NCI-H446 (cell line): Measurements from ENCODE around the gene TARS3.
A peak's percentile ranks its signal among the peaks of the same experiment; 100 is the strongest.

Experiments
- DNase-seq, 2 experiments: peaks; one replicate each; lab custom pipeline; 2025; lab: John Stamatoyannopoulos, UW

Gene TARS3

DNA sequence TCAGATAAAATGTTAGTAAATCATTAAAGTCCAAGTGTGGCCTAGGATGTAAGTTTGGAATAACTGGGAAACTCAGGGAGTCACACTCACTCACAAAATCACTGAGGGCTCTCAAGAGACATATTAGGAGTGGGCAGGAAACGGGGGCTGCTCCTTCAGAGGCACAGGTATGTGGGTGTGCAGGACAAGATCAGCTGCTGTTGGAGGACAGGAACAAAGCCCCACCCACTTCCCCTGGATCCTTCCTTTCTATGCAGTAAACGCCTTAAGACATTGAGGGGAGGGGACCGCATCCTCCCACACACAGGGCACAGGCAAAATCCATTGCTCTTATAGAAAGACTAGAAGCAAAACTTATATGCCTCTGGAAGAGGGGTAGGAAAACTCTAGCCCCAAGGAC is 102.3 kb downstream of the TARS3 start:
- DNase-seq, result no peak

DNA sequence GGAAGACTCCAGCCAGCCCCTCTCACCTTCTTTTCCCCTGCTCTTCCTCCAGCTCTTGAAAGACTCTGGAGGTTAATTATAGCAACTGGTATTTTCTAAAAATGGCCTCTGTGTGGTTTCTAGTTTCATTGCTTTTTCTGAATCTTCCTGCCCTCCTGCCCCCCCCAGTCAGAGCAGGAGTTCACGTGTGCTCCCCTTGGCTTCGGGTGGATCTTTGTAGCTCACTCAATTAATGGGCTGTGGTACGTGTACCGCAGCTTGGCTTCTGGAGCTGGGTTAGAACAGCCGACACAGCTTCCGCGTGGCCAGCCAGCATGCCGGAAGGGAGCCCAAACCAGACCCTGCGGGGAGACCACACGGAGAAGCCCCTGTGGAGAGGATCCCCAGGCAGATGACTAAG is 103.6 kb downstream of the TARS3 start:
- DNase-seq, result no peak

DNA sequence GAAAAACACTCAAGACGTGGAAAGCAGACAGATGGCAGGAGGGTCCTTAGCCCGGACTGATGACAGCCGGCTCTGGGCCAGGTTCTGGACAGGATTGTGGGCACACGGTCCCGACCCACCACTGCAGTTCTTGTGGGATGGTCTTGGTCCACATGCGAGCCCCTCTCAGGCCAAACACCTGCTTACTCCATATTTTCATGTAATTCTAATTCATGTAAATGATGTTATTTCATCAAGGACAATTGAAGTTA is 104.7 kb downstream of the TARS3 start:
- no peak for DNase-seq

DNA sequence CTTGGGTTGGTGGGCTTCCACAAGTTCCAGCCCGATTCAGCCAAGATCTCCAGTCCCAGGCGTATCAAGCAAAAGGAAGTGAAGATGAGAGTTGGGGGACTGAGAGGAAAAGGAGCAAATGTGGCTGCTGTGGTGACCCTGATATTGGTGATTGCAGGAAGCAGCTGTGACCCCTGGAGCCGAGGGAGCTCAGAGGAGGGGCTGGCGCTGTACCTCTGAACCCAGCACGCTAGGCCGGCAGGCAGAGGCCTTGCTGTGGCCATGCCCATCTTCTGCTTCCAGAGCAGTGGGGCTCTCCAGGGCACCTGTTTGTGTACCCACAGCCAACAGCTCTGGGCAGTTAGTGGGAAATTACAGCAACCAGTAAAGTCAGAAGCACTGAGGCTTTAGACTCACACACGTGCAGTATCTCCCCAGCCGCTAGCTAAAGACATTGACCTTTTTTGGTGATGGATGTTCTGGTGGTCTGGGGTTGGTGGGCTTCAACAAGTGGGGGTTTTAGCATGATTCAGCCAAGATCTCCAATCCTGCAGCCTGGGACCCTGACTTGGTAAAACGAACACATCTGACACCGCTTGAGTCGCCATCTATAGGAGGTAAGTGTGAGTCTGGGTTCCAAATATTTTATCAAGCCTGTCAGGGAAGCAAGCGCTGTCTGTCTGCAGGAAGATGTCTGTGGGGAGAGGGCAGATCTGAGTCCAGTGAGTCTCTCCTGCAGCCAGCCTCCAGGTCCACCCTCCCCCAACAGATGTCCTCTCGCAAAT is 105.2 kb downstream of the TARS3 start:
- no peak for DNase-seq

DNA sequence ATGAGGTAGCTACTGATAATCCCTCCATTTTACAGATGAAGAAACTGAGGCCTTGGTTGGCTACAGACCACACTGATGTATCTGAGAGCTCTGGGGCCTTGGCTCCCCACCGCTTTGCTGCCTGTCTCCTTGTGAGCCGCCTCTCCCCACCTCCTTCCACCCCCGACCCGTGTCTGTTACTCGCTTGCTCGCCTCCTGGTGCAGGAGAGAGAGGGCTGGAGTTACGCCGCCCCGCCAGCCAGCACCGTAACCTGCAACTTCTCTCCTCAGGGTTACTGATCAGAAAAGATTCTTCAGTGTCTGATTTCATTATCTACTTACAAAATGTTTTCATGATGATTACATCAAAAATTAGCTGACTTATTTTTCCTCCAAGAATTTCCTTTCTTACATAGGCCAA is 106.2 kb downstream of the TARS3 start:
- DNase-seq, result no peak

DNA sequence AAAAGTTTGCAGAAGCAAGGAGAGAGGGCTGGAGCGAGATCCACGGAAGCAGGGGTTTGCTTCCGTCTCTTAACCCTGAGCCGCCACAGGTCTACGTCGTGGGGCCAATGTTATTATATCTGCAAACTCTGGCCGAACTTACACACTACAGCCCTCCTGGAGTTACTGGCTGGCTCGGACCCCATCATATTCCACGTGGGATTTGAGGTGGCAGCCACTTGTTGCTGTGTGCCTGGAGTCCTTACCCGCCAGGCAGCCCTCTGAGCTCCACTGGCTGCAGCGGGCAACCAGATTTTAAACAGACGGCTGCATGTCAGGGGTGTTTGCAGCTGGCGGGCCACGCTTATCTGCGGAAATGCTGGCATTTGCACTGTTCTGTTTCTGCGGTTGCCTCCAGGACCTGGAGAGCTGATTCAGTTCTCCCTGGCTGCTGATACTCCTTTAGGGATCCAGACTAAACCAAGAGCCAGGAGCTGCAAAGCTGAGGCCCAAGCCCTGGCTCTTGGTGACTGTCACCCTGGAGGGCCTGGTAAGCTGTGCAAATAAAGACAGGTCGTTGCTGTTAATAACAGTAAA is 106.8 kb downstream of the TARS3 start:
- DNase-seq, result no peak

DNA sequence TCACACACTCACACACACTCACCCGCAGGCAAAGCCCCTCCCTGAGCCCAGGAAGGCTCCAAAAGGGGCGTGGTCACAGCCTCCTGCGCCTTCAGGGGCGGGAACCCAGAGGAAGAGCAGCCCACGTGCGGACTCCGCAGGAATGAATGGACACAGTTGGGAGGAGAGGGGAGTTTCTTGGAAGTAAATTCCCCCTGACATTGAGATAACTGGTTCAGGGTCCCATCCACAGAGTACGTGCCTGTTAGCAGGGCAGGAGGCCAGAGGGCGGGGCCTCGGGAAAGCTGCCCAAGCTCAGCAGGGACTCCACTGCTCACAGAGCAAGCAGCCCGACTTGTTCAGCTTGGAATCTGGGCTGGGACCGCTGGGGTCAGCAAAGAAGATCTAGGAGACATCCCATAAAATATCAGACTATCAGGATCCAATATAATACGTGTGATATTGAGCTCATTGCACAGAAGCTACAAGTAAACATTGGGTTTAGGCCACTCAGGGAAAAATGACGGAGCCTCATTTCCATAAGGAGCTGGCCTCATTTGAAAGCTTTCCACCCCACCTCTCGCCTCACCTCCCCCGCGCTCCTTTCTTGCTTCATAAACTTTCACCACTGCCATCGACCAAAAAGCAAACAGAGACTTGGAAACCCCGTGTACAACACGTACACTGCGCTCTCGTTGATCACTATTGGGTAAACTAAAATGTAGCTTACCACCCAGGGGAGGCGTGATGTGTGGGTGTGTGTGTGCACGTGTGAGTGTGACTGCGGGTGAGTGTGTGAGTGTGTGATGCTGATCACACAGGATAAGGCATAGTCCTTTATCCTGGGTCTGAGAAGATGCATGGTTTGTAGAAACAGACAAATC is 108.1 kb downstream of the TARS3 start:
- peak in 1 of 2 experiments; percentile 65 for DNase-seq

DNA sequence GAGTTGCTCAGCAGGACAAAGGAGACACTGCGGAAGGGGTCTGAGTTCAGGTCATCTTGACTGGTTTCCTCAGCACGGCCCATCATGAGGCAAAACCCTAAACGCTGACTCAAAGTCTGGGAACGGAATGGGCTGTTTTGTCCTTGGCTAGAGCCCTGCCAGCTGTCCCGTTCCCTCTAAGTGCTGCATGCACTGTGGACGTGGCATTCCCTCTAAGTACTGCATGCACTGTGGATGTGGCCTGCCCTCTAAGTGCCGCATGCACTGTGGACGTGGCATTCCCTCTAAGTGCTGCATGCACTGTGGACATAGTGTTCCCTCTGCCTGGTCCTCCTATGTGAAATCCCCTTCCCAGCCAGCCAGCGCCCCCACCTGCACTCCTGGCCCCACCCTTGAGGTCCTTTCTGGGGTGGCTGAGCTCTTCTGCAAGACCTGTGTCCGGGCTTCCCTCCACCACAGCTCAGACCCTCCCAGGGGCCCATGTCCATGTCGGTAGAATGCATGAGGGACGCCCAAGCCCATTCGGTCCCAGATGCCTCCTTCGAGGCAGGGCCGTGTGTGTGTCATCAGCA is 108.8 kb downstream of the TARS3 start:
- peak in 1 of 2 experiments; percentile 9 for DNase-seq

DNA sequence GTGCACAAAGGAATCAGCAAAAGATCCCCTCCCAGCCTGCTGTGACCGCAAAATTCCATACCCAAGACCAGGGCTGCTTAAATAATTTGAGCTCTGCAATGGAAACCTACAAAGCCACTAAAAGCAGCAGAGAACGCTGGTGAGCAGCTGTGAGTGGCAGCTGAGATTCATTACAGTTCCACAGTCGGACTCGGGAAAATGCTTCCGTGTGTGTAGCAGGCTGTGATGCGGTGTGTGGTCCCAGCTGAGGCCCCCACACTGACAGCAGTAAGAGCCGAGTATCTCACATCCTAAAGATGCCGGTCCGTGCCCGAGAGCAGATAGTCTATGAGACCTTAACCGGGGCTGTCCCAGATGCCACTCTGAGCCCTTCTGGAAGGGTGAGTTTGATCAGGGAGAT is 109.5 kb downstream of the TARS3 start:
- no peak for DNase-seq

DNA sequence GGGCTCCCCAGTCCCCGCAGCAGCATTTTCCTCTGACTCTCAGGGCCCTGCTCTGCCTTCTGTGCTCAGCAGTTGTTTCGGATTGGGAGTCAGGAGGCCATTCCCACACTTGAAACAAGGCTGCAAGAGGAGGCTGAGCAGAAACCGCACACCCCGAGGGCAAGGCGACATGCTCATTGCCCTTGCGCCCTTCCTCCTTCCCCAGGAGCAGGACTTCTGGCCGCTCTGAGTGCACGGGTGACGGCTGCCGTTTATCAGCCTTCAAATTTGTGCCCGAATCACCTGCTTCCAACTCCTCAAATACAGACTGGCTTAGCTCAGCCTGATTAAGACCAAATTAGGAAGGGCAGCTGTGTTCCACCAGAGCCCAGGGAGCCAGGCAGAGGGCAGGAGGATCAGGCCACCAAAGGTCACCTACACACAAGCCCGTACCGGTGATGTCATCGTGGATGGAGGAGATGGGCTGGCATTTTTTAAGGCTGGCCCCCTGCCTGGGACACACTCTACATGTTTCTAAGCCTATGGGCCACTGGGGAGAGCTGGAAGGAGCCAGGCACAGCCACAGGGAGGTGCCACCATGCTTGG is 110.2 kb downstream of the TARS3 start:
- no peak for DNase-seq

DNA sequence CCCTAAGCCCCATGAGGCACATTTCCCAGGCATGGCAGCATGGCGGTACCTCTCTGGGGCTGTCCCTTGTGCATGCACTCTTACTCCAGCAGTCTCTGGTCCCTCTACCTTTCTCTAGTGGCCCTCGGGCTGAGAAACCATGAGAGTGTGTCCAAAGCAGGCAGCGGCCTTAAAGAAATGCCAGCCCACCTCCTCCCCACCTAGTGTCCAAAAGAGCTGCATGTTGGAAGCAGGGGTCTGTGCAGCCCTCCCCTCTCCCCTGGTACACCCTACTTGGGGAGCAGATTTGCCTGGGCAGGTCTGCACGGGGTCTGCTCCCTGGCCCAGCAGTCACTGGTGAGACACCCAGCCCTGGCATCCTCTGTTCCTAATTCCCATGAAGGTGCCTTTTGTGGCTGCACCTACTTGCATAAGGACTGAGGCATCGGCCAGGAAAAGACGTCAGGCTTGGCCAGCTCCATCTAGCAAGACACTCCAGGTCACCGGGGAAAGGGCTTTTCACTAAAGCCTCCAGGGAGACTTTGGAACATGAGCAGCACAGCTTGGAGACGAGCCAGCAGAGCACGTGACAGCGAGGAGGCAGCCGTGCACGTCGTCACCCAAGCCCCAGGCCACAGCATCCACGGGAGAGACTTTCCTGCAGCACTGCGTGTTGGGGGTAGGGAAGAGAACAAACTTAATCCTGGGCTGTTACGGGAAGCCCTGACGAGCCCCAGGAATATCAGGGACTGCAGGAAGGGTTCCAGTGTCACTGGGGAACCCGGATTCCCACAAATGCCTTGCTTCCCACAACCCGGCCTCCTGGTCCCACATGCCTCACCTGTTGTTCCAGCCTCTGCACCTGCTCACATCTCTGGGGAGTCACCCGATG is 110.9 kb downstream of the TARS3 start:
- DNase-seq, result peak in 1 of 2 experiments; percentile 18

DNA sequence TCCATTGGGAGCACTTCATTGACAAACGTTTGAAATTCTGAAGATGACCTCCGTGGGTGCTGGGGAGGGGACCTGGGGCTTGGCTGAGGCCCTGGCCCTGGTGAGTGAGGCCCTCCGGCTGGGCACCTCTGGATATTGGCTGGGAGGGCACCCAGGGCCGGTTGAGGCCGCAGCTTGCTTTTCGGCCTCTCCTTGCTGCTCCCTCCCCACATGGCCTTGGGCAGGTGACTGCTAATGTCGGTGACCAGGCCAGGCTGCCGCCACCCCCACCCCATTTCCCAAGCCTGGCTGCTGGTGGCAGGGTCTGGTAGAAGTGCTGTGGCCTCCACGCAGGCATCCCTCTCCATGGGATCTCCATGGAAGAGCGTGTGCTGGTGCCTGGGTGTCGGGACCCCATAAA is 111.6 kb downstream of the TARS3 start:
- no peak for DNase-seq

DNA sequence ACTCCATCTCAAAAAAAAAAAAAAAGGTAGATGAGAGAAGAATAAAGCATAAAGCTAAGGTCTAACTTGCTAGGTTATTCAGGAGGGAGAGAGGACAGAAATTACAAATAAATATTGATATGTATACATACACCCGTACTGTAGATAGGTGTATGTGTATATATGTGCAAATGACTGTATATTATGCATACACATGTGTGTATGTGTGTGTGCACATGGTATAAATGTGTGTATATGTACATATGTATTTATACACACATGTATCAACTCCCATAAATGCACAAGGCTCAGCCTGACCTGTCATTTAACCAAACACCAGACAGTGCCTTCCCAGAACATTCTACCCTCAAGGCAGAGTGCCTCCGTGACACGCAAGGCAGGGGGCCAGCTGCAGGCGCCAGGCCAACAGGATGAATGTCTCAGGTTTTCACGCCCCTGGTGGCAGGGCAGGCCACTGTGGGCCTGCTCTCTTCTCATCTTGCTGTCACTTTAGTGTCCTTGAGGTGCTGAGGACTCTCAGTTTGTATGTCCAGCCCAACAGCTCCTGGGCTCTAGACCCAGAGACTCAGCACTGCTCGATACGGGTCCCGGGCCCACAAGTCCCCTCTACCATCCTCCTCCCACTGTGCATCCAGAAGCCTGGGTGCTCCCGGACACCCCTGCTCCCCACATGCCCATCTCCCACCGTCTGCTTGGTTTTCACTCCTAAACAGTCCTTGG is 112.5 kb downstream of the TARS3 start:
- DNase-seq, result no peak

DNA sequence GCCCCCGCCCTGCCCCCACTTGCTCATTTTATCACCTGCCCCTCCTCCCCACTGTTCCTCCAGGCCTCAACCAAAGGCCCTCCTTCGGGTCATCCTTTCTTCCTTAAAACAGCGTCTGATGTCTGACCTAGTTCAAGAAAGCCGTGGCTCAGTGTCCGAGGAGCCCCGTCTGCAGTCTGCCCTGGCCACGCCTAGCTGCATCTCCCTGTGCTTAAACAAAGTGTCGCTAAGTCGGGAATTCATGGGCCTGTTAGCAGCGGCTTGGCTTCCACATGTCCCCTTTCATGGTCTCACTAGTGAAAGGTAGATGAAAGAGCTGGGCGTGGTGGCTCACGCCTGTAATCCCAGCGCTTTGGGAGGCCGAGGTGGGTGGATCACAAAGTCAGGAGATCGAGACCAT is 113.3 kb downstream of the TARS3 start:
- DNase-seq, result no peak

DNA sequence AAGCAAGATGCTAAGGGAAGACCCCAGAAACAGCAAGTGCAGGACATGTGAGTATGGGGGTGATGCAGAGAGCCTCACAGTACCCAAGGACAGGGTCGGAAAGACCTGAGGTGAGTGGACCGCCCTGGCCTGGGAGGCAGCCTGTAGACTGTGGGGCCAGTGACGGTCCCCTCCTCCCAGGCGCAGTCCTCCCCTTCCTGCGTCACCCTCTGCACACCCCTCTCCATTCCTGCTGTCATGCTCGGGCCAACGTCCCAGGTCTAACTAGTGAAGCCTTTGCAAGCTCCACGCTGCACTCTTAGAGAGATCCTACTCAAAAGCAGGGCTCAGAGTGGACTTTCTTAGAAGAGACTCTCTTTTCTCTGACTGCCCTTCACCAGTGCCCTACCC is 113.7 kb downstream of the TARS3 start:
- no peak for DNase-seq

DNA sequence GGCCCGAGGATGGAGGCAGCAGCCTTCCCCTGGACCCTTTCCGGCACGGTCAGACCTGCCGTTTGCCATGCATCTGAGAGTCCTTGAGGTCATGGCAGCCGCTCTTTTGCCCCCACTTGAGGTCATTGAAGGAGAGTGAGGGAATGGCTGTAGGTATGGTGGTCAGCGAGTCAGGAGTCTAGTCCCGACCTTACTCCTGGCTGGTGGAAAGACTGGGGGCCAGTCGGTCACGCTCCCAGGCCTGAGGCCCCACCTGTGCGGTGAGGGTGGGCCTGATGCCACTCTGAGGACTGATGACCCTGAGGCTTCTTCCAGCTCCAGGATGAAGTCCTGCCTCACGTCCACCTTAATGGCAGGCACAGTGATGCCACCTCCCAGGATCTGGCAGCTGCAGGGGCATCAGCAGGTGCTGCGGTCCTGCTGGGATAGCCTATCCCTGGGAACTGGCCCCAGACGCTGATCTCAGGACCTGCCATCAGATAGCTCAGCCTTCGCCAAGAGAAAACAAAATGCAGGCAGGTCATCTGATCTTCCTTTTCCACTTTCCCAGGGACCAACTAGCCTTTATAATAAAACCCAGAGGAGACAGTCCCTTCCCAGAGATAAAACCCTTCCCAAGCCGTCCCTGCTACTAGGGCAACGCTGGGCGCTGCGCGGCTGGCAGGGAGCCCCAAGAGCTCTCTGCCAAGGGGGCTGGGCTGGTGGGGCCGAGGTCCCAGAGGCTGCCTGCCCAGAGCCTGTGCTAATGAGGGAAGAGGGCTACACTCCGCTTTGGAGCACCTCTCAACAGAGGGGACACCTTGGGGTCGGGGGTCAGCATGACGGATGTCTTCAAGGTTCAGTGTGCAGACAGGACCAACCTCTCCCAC is 114.3 kb downstream of the TARS3 start:
- no peak for DNase-seq

DNA sequence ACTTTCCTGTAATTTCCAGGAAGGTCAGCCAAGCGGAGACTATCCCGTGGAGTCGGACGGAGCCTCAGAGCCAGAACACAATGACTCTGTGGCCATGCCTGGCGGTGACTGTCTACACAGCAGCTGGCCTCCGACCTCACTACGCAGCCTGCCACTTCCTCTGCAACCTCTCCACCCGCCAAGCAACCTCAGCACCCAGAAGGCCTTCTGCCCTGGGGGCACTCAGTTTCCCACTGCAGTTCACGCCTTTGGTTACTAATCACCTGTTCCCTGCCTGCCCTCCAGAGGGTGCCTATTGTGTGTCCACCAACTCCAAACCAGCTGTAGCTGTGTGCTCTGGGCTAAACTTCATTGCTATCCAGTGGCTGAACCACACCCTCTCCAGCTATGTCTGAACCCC is 116.1 kb downstream of the TARS3 start:
- no peak for DNase-seq

DNA sequence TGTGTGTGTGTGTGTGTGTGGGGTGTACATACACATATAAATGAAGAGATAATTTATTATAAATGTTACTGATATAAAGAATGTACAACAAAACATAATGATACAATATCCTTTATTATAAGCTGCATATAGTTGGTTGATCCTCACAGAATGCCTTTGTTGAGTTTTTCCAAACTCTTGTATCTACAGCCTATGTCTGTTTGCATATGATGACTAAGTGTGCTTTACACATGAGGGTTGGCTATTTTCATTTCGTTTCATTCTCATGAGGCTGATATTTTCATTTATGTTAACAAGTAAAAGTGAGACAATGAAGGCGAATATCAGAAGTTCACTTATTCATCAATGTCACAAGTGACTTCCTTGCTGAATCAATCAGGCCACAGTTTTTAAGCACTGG is 117.2 kb downstream of the TARS3 start:
- no peak for DNase-seq

DNA sequence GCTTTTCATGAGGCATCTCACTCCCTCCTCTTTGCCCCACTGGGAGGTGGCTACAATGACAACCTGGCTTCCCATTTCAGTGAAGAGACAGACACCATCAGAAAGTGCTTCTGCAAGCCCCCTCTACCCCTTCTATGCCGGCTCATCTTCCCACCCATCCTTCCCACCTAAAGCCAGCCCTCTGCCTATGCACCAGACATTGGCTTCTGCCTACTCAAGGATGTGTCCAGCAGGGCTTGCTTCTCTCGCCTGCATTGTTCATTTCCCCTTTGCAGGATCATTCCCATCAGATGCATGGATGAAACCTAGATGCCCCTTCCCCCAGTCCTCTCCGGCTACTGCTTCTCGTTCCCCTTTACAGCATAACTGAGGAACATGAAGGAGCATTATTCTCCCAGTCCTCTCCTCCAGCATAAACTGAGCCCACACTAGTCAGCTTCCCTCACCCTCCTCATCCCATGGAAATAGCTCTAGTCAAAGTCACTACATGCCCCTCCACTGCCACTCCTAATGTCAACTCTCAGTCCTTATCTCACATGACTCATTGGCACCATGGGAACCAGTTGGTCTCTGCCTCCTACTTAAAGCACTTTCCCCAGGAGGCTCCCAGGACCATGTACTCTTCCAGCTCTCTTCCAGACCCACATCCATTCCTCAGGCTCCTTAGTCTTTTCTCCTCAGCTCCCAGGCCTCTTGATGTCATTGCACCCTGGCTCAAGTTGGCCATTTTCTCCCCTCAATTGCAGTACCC is 120.0 kb downstream of the TARS3 start:
- no peak for DNase-seq
